Measurements from ENCODE around the gene HHAT.

HHAT gene

GRCh38 chr1:210366767-210367166 lies 38.1 kb downstream of the HHAT start:
- H3K27ac ChIP-seq, result no peak overlapping the region
- TF ChIP-seq CTCF (IDR thresholded peaks at IDR 0.05) (no peak), ZFX (IDR thresholded peaks at IDR 0.05; ENCODE audit: borderline replicate concordance) (no peak)

GRCh38 chr1:210367566-210367965 lies 38.9 kb downstream of the HHAT start:
- TF ChIP-seq ZFX (IDR thresholded peaks at IDR 0.05; ENCODE audit: borderline replicate concordance) (no peak), CTCF (IDR thresholded peaks at IDR 0.05) (no peak)
- H3K27ac ChIP-seq, result no peak overlapping the region

- H3K27ac ChIP-seq, result no peak overlapping the region
- TF ChIP-seq ZFX (IDR thresholded peaks at IDR 0.05; ENCODE audit: borderline replicate concordance) (no peak), CTCF (IDR thresholded peaks at IDR 0.05) (no peak)
Observed at GRCh38 chr1:210369425-210369824, 40.7 kb downstream of the HHAT start.

- H3K27ac ChIP-seq, result no peak overlapping the region
- TF ChIP-seq CTCF (IDR thresholded peaks at IDR 0.05), result no peak
- no peak for TF ChIP-seq ZFX (IDR thresholded peaks at IDR 0.05; ENCODE audit: borderline replicate concordance)
Observed at GRCh38 chr1:210371916-210372315, 43.2 kb downstream of the HHAT start.

GRCh38 chr1:210372491-210372890 lies 43.8 kb downstream of the HHAT start:
- H3K27ac ChIP-seq, result peak overlapping the region; percentile 84
- TF ChIP-seq ZFX (IDR thresholded peaks at IDR 0.05; ENCODE audit: borderline replicate concordance), result no peak
- no peak for TF ChIP-seq CTCF (IDR thresholded peaks at IDR 0.05)

- H3K27ac ChIP-seq, result peak overlapping the region; percentile 84
Observed at GRCh38 chr1:210372931-210373627, 44.4 kb downstream of the HHAT start.

GRCh38 chr1:210373628-210373877 lies 44.9 kb downstream of the HHAT start:
- peak overlapping the region; percentile 84 for H3K27ac ChIP-seq
- TF ChIP-seq CTCF (IDR thresholded peaks at IDR 0.05) (no peak), ZFX (IDR thresholded peaks at IDR 0.05; ENCODE audit: borderline replicate concordance) (no peak)

More at GRCh38 chr1:210372931-210373627, 44.4 kb downstream of the HHAT start:
- no peak for TF ChIP-seq ZFX (IDR thresholded peaks at IDR 0.05; ENCODE audit: borderline replicate concordance)
- TF ChIP-seq CTCF (IDR thresholded peaks at IDR 0.05), result no peak

Data from 22Rv1 (cell line).